ENCODE measurements around the gene ATP2C1.

DNA sequence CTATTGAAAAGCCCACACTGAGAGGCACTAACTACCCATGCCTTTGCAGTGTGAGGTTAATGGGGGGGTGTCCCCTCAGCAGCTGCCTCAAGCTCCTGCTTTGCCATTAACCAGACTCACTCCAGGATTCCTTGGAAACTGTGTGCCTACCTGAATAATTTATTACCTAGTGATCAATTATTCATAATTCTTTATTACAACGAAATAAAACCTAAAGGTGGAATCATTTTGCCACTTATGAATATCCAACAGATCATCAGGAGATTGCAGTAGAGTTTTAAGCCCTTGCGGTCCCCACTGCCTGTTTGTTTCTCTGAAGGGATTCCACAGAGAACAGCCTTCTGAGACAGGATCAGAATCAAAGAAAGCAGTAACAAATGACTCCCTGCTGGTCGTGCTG lies 156.1 kb downstream of the ATP2C1 start:
- TF ChIP-seq, protein P1, sequence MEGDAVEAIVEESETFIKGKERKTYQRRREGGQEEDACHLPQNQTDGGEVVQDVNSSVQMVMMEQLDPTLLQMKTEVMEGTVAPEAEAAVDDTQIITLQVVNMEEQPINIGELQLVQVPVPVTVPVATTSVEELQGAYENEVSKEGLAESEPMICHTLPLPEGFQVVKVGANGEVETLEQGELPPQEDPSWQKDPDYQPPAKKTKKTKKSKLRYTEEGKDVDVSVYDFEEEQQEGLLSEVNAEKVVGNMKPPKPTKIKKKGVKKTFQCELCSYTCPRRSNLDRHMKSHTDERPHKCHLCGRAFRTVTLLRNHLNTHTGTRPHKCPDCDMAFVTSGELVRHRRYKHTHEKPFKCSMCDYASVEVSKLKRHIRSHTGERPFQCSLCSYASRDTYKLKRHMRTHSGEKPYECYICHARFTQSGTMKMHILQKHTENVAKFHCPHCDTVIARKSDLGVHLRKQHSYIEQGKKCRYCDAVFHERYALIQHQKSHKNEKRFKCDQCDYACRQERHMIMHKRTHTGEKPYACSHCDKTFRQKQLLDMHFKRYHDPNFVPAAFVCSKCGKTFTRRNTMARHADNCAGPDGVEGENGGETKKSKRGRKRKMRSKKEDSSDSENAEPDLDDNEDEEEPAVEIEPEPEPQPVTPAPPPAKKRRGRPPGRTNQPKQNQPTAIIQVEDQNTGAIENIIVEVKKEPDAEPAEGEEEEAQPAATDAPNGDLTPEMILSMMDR (conservative IDR thresholded peaks at IDR 0.05 in 1 of 2, IDR thresholded peaks at IDR 0.05 in 1 of 2; ENCODE audit: low read depth in 1 of 2, low read length in 2 of 2), result no peak
- no peak for TF ChIP-seq EZH2 (IDR thresholded peaks at IDR 0.05; ENCODE audit: low read length, missing control alignments)
